K562 (cell line): ENCODE results near the gene SLC38A10. TPM values are rescaled to one million over a fixed set of nuclear protein-coding genes. Genes with fewer than 3 reads are reported as not detected.

Experiments
- ARID3B ChIP-seq: fragments of 250-450 bp; sonication (Bioruptor Pico); IDR thresholded peaks from 2 replicates; pipeline ENCODE4 v1.4.0; 2020; ENCODE audit warnings: borderline replicate concordance
- DDX20 ChIP-seq: fragments of 450-650 bp; IDR thresholded peaks from 2 replicates; pipeline ENCODE4 v1.6.1; 2016; ENCODE audit warnings: missing genetic modification characterization, low read depth, mild to moderate bottlenecking, missing compliant biosample characterization, moderate library complexity
- ETS2 ChIP-seq: IDR thresholded peaks from 2 replicates; pipeline ENCODE4 v1.6.1; 2016; ENCODE audit warnings: borderline replicate concordance, missing genetic modification characterization, mild to moderate bottlenecking, moderate library complexity, missing compliant biosample characterization; ENCODE audit not compliant: poor library complexity, severe bottlenecking
- EWSR1 ChIP-seq: fragments of 450-650 bp; IDR thresholded peaks from 2 replicates; pipeline ENCODE4 v1.6.1; 2018; ENCODE audit warnings: borderline replicate concordance, mild to moderate bottlenecking, low read depth, moderate library complexity; ENCODE audit not compliant: partially characterized antibody
- HDGF ChIP-seq: fragments of 450-650 bp; IDR thresholded peaks from 2 replicates; pipeline ENCODE4 v1.6.1; 2016
- HINFP ChIP-seq: fragments of 450-650 bp; conservative IDR thresholded peaks from 2 replicates; pipeline ENCODE4 v1.6.1; 2016; ENCODE audit warnings: missing genetic modification characterization, low read depth, mild to moderate bottlenecking, control low read depth, missing compliant biosample characterization
- IRF2 ChIP-seq: sonication (generic); formaldehyde crosslinking; IDR thresholded peaks from 2 replicates; pipeline ENCODE4 v1.8.1; 2022; ENCODE audit warnings: mild to moderate bottlenecking, missing genetic modification reagents
- JUNB ChIP-seq: fragments of 450-650 bp; formaldehyde crosslinking; conservative IDR thresholded peaks from 2 replicates; pipeline ENCODE4 v1.4.0; 2020; ENCODE audit warnings: mild to moderate bottlenecking
- MEF2D ChIP-seq: conservative IDR thresholded peaks from 2 replicates; pipeline ENCODE4 v1.6.1; 2016; ENCODE audit warnings: low read depth, missing genetic modification characterization, missing compliant biosample characterization
- NCOA1 ChIP-seq: fragments of 450-650 bp; IDR thresholded peaks from 2 replicates; pipeline ENCODE4 v1.6.1; 2016; ENCODE audit warnings: low read depth
- NKRF ChIP-seq: fragments of 450-650 bp; IDR thresholded peaks from 2 replicates; pipeline ENCODE4 v1.6.1; 2016; ENCODE audit warnings: borderline replicate concordance
- NR2F6 ChIP-seq: fragments of 450-650 bp; formaldehyde crosslinking; IDR thresholded peaks from 2 replicates; pipeline ENCODE4 v1.4.0; 2020; ENCODE audit warnings: mild to moderate bottlenecking
- SIRT6 ChIP-seq: IDR thresholded peaks from one replicate; pipeline ENCODE4 v1.6.1; 2012; ENCODE audit warnings: low read depth, mild to moderate bottlenecking, control low read depth, inconsistent platforms, low read length, moderate library complexity
- SNRNP70 ChIP-seq: fragments of 200-400 bp; formaldehyde crosslinking; optimal IDR thresholded peaks from 2 replicates; pipeline ENCODE3; 2017; ENCODE audit warnings: low read depth, low read length
- SP1 ChIP-seq: sonication (generic); formaldehyde crosslinking; IDR thresholded peaks from 2 replicates; pipeline ENCODE4 v1.8.1; 2022; ENCODE audit warnings: mild to moderate bottlenecking, missing genetic modification reagents
- SRSF3 ChIP-seq: fragments of 200-400 bp; formaldehyde crosslinking; IDR thresholded peaks from 2 replicates; pipeline ENCODE4 v1.6.1; 2016; ENCODE audit warnings: mild to moderate bottlenecking, low read length, moderate library complexity; ENCODE audit not compliant: insufficient read depth
- TSC22D4 ChIP-seq: fragments of 450-650 bp; IDR thresholded peaks from 2 replicates; pipeline ENCODE4 v1.6.1; 2016; ENCODE audit warnings: missing genetic modification characterization, missing biosample characterization, control low read depth
- ZNF311 ChIP-seq: fragments of 250-450 bp; sonication (Bioruptor Pico); IDR thresholded peaks from 2 replicates; pipeline ENCODE4 v1.4.0; 2020; ENCODE audit warnings: mild to moderate bottlenecking, moderate library complexity
- ZNF347 ChIP-seq: fragments of 450-650 bp; formaldehyde crosslinking; IDR thresholded peaks from 2 replicates; pipeline ENCODE4 v1.4.0; 2020; ENCODE audit warnings: low read depth, mild to moderate bottlenecking, moderate library complexity
- ZNF584 ChIP-seq: fragments of 200-800 bp; sonication (Bioruptor generic); IDR thresholded peaks from 2 replicates; pipeline ENCODE4 v1.6.1; 2016; ENCODE audit warnings: low read depth, mild to moderate bottlenecking, missing genetic modification characterization, missing compliant biosample characterization
- ZNF740 ChIP-seq, 3 experiments: fragments of 200-800 bp in 1 of 3; sonication (Bioruptor generic) in 1 of 3; sonication (generic) in 1 of 3; formaldehyde crosslinking in 1 of 3; IDR thresholded peaks; 2 replicates each; pipeline versions ENCODE4 v1.6.1 to v1.8.0; 2016 to 2022; ENCODE audit warnings: mild to moderate bottlenecking in 2 of 3, missing compliant biosample characterization in 2 of 3, missing genetic modification characterization in 2 of 3, missing genetic modification reagents in 1 of 3
- ZNF764 ChIP-seq: fragments of 250-450 bp; sonication (Bioruptor Pico); IDR thresholded peaks from 2 replicates; pipeline ENCODE4 v1.4.0; 2020; ENCODE audit warnings: low read depth, mild to moderate bottlenecking, moderate library complexity
- polyA plus RNA-seq, 8 experiments: library from polyadenylated mRNA; depleted of rRNA in 4 of 8; stranded (reverse) in 5 of 8; unstranded in 3 of 8; fragments of >200 nt; fragmentation: Nextera tagmentation in 2 of 8; fragmentation: Illumina TruSeq in 1 of 8; extraction: Ambion mirVana in 2 of 8; extraction: Trizol in 1 of 8; gene quantifications; 2 replicates each; pipeline versions ENCODE4 v1.2.1 to v1.2.3, GENCODE V29; 2011 to 2014; ENCODE audit warnings: inconsistent platforms in 1 of 8, missing spikeins in 1 of 8
- total RNA-seq, 7 experiments: library from RNA; depleted of rRNA in 6 of 7; stranded (reverse); fragments of >200 nt in 6 of 7; fragmentation: Illumina TruSeq in 2 of 7; extraction: Trizol in 2 of 7; gene quantifications; 2 replicates each; pipeline versions ENCODE4 v1.2.1 to v1.2.3, GENCODE V29; 2011 to 2021; ENCODE audit warnings: low replicate concordance in 1 of 7

Gene SLC38A10
- total and polyA plus RNA-seq, 9 of the 15 experiments (the other 6 are each of a cell fraction or from before 2014, with no cell fraction given): 0.45 to 54.2 (median 13.8) TPM

GRCh38 chr17:81309140-81309858 is 14.2 kb upstream of the SLC38A10 start (continued):
- TF ChIP-seq ARID3B (no peak), NKRF (no peak), HINFP (no peak), SIRT6 (no peak), SRSF3 (no peak), SP1 (CRISPR knock-in tag) (peak; percentile 63), NCOA1 (no peak), TSC22D4 (tag) (no peak), JUNB (CRISPR knock-in tag) (no peak), NR2F6 (no peak), DDX20 (tag) (no peak), ZNF347 (no peak), HDGF (no peak), ZNF740 (CRISPR knock-in tag; IDR thresholded peaks at IDR 0.05) (0 out of 2 replicates have a peak, but pooled peaks have one; percentile 19), ZNF740 (tag; IDR thresholded peaks at IDR 0.05) (no peak), ZNF764 (CRISPR knock-in tag) (no peak), ETS2 (tag) (no peak), ZNF311 (CRISPR knock-in tag) (no peak), SNRNP70 (no peak), ZNF584 (CRISPR knock-in tag) (no peak), MEF2D (no peak), IRF2 (CRISPR knock-in tag) (no peak), EWSR1 (no peak)
